Posterior cingulate gyrus (tissue), 11 donors: Measurements from ENCODE around the gene EDN2.

Experiments used
- DNase-seq, 10 donors: peaks; one replicate each; pipeline versions ENCODE4 v3.0.0 to v3.0.0-alpha.2; 2020 to 2021; ENCODE audit warnings: mixed read lengths in 3 of 10
- intact Hi-C: fragments of 100-400 bp; cut with DNase I; formaldehyde crosslinking; loops from one replicate; pipeline ENCODE4 v1.15.1; 2023

Gene EDN2

GRCh38 chr1:41448821-41449220 lies 35.7 kb downstream of the EDN2 start:
- intact Hi-C loops, result no loop called here
- DNase-seq, result peak in 1 of 10 donors; percentile 60

GRCh38 chr1:41447995-41448770 lies 36.3 kb downstream of the EDN2 start:
- DNase-seq, result peak in 1 of 10 donors; percentile 75
- intact Hi-C loops, result no loop called here

DNA sequence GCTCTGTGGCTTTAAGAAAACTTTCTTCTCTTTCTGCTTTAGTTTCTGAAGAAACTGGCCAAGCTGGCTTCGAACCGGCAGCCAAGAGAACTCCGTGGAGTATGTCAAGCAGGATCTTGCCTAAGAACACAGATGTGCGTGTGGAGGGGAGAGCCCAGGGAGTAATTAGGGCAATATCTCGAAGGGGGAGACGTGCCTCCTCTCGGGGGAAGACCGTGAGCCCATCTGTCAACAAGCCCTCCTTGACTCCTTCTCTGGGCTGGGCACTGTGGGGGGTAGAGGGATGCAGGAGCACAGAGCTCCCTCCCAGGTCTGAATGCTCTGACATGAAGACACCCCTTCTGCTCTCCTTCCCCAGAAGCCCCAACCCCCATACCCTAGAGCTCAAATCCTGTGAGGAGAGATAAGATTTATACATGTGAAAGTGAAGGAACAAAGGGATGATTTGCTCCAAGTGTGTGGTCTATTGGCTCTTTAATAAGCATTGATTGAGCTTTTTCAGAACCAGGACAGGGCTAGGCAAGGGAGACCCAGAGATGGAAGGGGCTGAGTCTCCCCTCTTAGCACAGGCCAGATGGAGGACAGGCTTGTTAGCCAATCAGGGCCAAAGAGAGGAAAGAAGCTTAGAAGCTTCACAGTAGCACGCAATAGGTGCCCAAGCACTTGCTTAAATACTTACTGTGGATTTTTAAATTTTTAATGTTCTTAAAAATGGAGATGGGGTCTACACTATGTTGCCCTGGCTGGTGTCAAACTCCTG lies 37.5 kb downstream of the EDN2 start:
- peak in 1 of 10 donors; percentile 9 for DNase-seq
- intact Hi-C loops, result no loop called here

DNA sequence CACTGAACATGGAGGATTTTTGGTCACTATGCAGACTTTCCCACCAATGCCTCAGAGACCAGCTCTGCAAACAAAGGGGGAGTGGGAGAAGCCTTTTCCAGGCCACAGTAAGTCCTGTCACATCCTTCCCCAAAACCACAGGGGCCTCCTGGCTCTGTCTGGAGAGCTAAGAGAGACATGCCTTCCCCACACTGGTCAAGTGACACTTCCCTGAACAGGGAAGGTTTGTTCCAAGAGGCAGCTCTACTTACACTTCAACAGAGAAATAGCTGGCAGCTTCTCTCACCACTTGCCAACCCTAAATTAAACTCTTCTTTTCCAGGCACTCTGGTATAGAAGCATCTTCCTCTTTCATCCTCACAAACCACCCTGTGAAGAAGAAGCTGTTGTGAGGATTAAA lies 39.7 kb downstream of the EDN2 start:
- DNase-seq, result peak in 2 of 10 donors; percentile 5 to 43
- intact Hi-C loops, result no loop called here

DNA sequence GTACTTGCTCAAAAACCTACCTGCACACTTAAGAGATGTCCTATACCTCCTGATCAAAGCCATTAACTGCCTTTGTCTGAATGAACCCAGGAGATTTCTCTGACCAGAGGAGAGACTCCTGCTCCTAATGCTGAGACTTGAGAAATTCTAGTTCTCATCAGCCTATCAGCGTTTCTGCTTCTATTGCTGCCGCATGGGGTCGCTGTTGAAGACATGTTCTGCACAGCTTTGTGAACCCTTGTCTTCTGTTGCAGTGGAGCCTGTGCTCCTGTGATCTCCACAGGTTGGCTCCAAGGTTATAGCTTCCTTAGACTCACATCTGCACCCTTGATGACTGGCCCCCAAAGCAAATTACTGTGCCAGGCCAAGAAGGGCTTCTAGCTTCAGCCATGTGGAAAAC lies 40.2 kb downstream of the EDN2 start:
- intact Hi-C loops, result no loop called here
- peak in 1 of 10 donors; percentile 33 for DNase-seq

GRCh38 chr1:41442697-41443251 lies 41.7 kb downstream of the EDN2 start:
- DNase-seq, result peak in 1 of 10 donors; percentile 52
- intact Hi-C loops, result no loop called here

- intact Hi-C loops, result no loop called here
- peak in 1 of 10 donors; percentile 27 for DNase-seq
These were observed 44.0 kb downstream of the EDN2 start for GRCh38 chr1:41440321-41441085.

GRCh38 chr1:41439234-41439633 lies 45.2 kb downstream of the EDN2 start:
- peak in 2 of 10 donors; percentile 5 to 26 for DNase-seq
- intact Hi-C loops, result no loop called here

DNA sequence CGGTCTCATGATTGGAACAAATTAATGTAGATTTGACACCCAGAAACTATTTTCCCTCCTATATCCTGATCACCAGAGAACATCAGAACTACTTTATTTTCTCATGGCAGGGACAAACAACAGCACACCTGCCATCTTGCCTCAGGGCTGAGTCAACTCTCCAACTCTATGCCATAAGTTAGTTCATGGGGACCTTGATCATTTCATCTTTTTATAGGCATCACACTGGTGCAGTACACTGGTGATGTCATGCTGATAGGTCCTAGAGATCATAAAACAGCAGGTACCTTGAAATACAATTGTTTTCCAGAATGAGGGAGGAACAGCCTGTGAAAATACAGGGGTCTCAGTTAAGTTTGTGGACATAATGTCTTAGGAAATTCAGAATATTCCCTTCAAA lies 45.8 kb downstream of the EDN2 start:
- no peak for DNase-seq
- intact Hi-C loops, result no loop called here

DNA sequence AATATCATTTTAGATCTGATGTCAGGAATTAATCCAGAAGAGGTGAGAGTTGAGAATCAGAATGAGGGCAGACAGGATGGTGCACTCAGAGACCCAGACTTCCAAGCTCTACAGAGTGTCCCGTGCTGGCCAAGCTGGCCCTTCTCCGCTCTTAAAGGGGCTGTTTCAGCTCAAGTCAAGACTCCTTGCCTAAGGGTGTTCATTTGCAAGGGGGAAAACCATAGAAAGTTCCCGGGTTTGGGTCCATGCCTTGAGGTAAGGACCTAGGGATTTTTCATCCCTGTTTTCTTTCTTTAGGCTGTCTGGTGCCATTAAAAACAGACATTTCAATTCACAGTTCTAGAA lies 47.5 kb downstream of the EDN2 start:
- peak in 2 of 10 donors; percentile 20 to 22 for DNase-seq
- intact Hi-C loops, result no loop called here

DNA sequence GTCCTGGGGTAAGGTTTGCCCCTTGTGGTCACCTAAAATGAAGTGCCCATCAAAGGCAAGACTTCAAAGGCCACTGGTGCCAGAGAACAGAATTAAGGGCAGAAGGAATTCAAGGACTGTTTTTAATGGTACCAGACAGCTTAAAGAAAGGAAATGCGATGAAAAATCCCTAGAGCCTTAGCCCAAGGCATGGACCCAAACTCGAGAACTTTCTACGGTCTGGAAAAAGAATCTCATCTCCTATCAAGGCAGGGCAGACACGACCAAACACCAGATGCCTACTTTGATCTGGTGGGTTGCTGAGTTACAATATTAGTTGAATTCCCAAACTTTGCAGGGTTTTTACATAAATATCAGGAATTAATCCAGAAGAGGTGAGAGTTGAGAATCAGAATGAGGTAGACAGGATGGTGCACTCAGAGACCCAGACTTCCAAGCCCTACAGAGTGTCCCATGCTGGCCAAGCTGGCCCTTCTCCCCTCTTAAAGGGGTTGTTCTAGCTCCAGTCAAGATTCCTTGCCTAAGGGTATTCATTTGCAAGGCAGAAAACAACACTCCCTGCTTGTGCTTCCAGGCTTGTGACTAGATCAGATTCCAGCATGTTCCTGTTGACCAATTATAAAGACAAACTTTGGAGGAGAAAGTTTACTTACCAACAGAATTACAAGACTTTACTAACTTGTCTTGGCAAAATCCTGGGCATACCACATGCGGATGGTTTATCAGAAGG lies 48.0 kb downstream of the EDN2 start:
- DNase-seq, result peak in 2 of 10 donors; percentile 7 to 43
- intact Hi-C loops, result no loop called here

DNA sequence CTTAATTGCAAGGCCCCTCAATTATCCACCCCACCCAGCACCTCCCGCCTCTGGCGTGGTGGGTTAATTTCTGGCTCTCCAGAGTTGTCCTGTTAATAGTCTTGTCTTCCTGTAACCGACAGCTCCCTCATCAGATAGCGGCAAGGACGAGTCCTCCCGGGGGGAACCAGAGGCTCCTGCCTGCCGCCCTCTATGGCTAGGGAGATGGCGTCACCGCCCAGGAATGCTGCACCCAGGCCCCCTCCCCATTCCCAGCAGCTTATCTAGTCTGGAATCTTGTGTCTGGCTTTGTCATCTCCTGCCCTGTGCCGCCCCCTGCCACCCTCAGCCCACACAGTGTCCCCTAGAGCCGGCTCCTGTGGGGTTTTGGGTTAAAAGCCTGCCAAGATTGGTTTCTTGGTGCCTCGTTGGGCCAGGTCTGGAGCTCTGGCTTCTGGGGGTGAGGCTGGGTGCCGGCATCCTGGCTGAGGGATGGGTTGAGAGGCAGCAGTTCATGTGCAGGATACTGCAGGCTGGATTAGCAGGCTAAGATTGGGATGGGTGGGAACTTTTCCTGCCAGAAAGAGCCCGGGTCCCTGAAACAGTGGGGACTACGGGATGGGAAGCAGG lies 48.8 kb downstream of the EDN2 start:
- intact Hi-C loops, result no loop called here
- peak in 3 of 10 donors; percentile 44 to 55 (median 45) for DNase-seq

- peak in 3 of 10 donors; percentile 16 to 64 (median 36) for DNase-seq
These were observed 49.6 kb downstream of the EDN2 start for GRCh38 chr1:41434748-41435449.

DNA sequence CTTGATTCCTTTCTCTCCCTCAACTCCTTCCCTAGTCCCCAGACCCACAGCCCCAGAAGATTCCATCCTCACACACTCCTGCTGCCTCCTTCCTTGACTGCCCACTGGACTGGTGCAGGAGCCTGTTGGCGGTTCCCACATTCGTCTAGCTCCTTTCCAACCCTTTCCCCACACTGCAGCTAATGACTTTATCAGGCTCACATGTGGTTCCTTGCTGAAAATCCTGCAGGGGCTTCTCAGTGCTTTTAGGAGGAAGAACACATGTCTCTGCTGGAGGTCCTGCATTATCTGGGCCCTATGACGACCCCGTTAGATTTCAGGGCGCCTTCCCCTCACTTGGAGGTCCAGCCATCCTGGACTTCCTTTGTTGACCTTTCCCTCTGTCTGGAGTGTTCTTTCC lies 50.2 kb downstream of the EDN2 start:
- intact Hi-C loops, result loop anchor here (5.0 kb wide), 1 partner anchor 152 kb away; no protein-coding TSS in a partner anchor
- DNase-seq, result peak in 3 of 10 donors; percentile 9 to 22 (median 20)

More at GRCh38 chr1:41434748-41435449, 49.6 kb downstream of the EDN2 start:
- intact Hi-C loops, result loop anchor here (5.0 kb wide), 1 partner anchor 153 kb away; no protein-coding TSS in a partner anchor

DNA sequence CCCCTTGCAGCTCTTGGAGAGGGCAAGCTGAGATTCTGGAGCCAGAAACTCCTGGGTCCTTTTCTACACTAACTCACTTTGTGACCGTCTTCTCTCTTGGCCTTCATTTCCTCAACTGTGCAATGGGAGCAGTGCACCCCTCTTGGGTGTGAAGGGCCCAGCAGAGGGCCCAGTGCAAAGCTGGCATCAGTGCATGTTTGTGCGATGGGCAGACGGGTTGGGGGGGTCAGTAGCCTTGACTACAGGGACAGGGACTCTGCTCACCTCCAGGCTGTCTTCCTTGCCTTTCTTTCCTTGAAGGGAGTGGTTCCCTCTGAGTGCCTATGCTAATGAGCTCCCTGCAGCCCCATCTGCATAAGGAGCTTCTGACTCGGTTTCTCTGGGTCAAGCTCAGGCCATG lies 51.0 kb downstream of the EDN2 start:
- DNase-seq, result peak in 2 of 10 donors; percentile 12 to 50
- intact Hi-C loops, result loop anchor here (5.0 kb wide), 1 partner anchor 151 kb away; no protein-coding TSS in a partner anchor

GRCh38 chr1:41432481-41433280 lies 51.8 kb downstream of the EDN2 start:
- peak; percentile 60 to 97 (median 84) for DNase-seq
- intact Hi-C loops, result loop anchor here (1.0 to 5.0 kb wide), 2 partner anchors 150 to 164 kb away; no protein-coding TSS in a partner anchor

DNA sequence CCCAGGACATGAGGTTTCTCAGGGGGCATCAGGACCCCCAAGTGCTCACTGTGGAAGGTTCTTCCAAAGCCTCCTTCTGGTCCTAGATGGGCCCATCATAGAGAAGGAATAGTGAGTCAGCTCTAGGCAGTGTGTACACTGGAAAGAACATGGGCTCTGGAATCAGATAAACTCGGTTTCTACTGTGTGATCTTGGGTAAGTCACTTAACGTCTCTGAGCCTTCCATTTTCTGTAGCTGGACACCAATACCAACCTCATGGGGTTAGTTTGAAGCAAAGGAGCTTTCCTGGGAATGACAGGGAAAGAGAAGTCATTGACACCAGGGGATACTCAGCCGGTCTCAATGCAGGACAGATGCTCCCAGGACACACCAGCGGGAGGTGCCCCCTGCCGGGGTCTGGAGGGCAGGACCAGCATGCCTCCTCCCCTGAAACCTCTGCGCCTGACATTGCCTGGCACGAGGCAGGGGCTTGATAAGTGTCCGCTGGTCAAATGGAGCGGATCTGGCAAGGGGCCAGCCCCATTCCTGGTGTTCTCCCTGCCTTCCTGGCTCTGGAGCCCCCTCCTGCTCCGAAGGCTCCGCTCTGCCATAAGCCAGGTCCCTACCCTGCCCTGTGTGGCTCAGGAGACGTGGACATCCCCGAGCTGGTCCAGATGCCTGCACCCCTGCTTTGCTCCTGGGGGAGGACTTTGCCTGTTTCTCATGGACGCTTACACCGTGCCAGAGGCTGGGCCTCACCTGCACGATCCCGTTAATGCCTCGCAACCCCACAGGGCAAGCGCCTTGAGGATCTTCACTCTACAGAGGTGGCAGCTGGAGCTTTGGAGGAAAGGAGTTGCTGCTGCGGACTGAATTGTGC lies 52.8 kb downstream of the EDN2 start:
- peak in 2 of 10 donors; percentile 82 to 86 for DNase-seq
- intact Hi-C loops, result loop anchor here (1.0 to 5.0 kb wide), 2 partner anchors 149 to 163 kb away; no protein-coding TSS in a partner anchor
